Measurements from ENCODE around the gene MAML3.
"Not testable (repeated sequence)": the region's sequence is repeated elsewhere in the genome, so short reads cannot be mapped to it uniquely, and the experiment has no call there.

The MAML3 gene

DNA sequence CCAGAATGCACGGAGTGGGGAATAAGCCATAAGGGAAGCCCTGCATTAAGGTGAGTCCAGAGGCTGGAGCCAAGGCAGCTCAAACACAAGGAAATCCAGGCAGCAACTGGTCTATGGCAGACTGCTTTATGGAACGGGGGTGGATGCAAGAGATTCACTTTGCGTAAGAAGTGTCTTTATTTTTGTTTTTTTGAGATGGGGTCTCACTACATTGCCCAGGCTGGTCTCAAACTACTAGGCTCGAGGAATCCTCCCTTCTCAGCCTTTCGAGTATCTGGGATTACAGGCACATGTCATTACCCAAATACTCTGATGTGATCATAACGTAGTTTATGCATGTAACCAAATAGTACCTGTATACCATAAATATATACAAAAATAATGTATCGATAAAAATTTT lies 199.5 kb downstream of the MAML3 start:
- no peak for TF ChIP-seq MYC (IDR thresholded peaks at IDR 0.05; ENCODE audit: low read depth, low read length)
- TF ChIP-seq, protein P1, sequence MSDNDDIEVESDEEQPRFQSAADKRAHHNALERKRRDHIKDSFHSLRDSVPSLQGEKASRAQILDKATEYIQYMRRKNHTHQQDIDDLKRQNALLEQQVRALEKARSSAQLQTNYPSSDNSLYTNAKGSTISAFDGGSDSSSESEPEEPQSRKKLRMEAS (IDR thresholded peaks at IDR 0.05; ENCODE audit: low read depth, low read length) = no peak
- TF ChIP-seq, protein P2, sequence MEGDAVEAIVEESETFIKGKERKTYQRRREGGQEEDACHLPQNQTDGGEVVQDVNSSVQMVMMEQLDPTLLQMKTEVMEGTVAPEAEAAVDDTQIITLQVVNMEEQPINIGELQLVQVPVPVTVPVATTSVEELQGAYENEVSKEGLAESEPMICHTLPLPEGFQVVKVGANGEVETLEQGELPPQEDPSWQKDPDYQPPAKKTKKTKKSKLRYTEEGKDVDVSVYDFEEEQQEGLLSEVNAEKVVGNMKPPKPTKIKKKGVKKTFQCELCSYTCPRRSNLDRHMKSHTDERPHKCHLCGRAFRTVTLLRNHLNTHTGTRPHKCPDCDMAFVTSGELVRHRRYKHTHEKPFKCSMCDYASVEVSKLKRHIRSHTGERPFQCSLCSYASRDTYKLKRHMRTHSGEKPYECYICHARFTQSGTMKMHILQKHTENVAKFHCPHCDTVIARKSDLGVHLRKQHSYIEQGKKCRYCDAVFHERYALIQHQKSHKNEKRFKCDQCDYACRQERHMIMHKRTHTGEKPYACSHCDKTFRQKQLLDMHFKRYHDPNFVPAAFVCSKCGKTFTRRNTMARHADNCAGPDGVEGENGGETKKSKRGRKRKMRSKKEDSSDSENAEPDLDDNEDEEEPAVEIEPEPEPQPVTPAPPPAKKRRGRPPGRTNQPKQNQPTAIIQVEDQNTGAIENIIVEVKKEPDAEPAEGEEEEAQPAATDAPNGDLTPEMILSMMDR (IDR thresholded peaks at IDR 0.05; ENCODE audit: low read depth, low read length) = no peak
- no peak for TF ChIP-seq POLR2A (IDR thresholded peaks at IDR 0.05; ENCODE audit: extremely low read depth, insufficient read length)
- DNase-seq (ENCODE audit: low read depth) = no peak
- no peak overlapping the region for H3K4me3 ChIP-seq (ENCODE audit: low read depth, low read length)

DNA sequence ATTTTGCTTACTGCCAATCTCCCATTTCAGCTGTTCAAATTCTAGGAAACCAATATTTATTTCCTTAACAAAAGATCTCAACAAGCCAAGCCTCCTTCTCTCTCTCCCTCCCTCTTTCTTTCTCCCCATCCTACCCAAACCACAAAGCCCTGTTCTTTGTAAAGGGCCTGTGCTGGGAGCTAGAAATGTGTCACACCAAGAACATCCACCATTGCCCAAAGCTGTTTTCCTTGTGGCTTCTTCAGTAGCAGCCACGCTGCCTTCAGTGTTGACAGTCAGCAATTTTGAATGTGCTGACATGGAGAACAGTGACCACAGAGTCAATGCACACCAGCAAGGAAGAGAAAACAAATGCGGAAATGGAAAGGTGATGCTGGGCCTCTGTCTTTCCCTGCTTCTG lies 203.0 kb downstream of the MAML3 start:
- DNase-seq (ENCODE audit: low read depth) = peak; percentile 28
- no peak for TF ChIP-seq POLR2A (IDR thresholded peaks at IDR 0.05; ENCODE audit: extremely low read depth, insufficient read length)
- TF ChIP-seq, protein P1 (IDR thresholded peaks at IDR 0.05; ENCODE audit: low read depth, low read length) = no peak
- no peak for TF ChIP-seq MYC (IDR thresholded peaks at IDR 0.05; ENCODE audit: low read depth, low read length)
- TF ChIP-seq, protein P2 (IDR thresholded peaks at IDR 0.05; ENCODE audit: low read depth, low read length) = no peak
- no peak overlapping the region for H3K4me3 ChIP-seq (ENCODE audit: low read depth, low read length)

DNA sequence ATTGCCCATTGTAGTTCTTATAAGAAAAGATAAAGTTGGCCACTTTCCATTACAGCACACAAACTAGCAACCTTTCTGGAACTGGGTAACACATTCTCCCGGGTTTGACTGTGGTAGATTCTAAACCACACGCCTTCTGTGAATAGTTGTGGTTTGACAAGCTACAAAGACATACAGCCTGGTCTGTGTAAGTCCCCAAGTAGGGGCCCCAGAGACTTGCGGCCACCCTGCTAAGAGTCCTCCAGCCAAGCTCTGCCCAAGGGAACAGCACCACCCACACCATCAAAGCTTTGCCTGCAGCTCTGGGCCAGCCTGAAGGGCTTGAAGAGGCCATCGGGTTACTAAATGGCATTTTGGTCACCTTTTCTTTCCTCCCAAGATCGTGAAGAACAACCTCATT lies 203.4 kb downstream of the MAML3 start:
- H3K4me3 ChIP-seq (ENCODE audit: low read depth, low read length) = no peak overlapping the region
- TF ChIP-seq POLR2A (IDR thresholded peaks at IDR 0.05; ENCODE audit: extremely low read depth, insufficient read length) (no peak), MYC (IDR thresholded peaks at IDR 0.05; ENCODE audit: low read depth, low read length) (no peak)
- TF ChIP-seq, protein P2 (IDR thresholded peaks at IDR 0.05; ENCODE audit: low read depth, low read length) = no peak
- TF ChIP-seq, protein P1 (IDR thresholded peaks at IDR 0.05; ENCODE audit: low read depth, low read length) = no peak
- DNase-seq (ENCODE audit: low read depth) = peak; percentile 89

DNA sequence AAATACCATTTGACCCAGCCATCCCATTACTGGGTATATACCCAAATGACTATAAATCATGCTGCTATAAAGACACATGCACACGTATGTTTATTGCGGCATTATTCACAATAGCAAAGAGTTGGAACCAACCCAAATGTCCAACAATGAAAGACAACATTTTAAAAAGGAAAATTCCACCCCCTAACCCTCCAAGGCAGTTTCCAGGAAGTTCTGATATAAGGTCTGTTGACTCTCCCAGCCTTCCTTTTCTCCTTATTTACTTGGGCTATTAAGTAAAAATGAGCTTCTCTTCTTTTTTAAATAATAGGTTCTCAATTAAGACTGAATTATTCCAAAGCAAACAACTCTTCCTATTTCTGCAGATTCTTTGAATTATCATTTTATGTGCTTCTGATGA lies 209.1 kb downstream of the MAML3 start:
- H3K4me3 ChIP-seq (ENCODE audit: low read depth, low read length); DNase-seq (ENCODE audit: low read depth): not testable (repeated sequence)

DNA sequence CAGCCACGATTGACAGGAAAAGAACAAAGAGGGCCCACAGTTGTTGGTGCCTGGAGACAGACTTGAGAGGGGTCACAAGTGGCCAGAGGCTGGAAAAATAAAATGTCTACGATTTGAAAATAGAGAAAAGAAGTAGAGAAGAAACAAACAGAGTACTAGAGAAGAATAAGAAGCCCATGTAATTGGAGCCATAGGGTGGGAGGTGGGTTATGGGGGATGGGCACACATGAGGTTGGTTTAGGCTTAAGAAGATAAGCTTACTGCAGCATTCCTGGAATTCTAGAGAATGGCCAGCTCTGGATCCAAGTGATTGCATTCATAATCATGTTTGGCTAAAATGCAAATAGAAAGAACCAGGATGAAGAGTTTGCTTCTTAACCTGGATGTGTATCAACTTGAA lies 210.7 kb downstream of the MAML3 start:
- no peak overlapping the region for H3K4me3 ChIP-seq (ENCODE audit: low read depth, low read length)
- DNase-seq (ENCODE audit: low read depth) = no peak
- TF ChIP-seq, protein P1 (IDR thresholded peaks at IDR 0.05; ENCODE audit: low read depth, low read length) = no peak
- TF ChIP-seq MYC (IDR thresholded peaks at IDR 0.05; ENCODE audit: low read depth, low read length) (no peak), POLR2A (IDR thresholded peaks at IDR 0.05; ENCODE audit: extremely low read depth, insufficient read length) (no peak)
- TF ChIP-seq, protein P2 (IDR thresholded peaks at IDR 0.05; ENCODE audit: low read depth, low read length) = no peak

DNA sequence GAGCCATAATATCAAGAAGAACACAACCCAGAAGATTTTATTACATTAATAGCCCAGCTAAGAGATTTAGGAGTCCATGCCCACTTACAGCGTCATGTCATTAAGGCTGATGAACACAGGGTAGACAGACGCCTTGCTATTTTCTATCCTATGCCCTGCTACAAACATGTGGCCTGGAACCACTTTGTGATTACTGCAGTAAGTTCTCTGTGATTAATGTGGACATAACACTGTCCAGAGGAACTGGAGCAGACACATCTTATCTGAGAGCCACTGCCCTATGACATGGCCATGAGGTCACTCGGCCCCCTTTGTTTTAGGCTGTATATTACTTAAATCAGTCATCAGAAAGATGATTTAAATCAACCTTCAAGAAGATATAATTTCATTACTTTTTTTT lies 211.7 kb downstream of the MAML3 start:
- H3K4me3 ChIP-seq (ENCODE audit: low read depth, low read length) = no peak overlapping the region
- TF ChIP-seq POLR2A (IDR thresholded peaks at IDR 0.05; ENCODE audit: extremely low read depth, insufficient read length) (no peak), MYC (IDR thresholded peaks at IDR 0.05; ENCODE audit: low read depth, low read length) (no peak)
- TF ChIP-seq, protein P1 (IDR thresholded peaks at IDR 0.05; ENCODE audit: low read depth, low read length) = no peak
- TF ChIP-seq, protein P2 (IDR thresholded peaks at IDR 0.05; ENCODE audit: low read depth, low read length) = no peak
- no peak for DNase-seq (ENCODE audit: low read depth)

Data from NB4 (cell line).